ENCODE data around the gene HSD17B11.
"Not testable (repeated sequence)": the region's sequence is repeated elsewhere in the genome, so short reads cannot be mapped to it uniquely, and the experiment has no call there.

The HSD17B11 gene

DNA sequence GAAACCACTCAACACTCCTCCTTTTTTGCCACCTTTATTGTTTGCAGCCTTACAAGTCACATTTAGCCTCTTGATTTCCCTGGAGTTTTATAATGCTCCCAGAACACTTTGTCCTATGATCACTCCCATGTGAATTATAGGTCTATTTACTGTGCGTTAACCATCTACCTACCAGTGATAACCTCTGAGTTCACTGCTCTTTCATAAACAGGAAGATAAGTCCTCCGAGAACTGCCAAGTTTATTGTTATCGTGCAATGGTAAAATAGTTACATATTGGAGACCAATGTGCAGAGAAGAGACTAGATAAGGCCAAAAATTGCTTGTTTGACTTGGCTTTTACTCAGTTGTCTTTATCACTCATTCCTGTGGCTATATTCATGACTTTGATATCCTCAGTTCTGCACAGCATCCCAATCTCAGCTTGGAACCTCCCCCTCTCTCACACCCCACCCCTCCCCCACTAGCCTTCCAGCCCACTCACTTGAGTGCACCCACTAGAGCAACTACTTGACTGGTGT, 18.5 kb upstream of the HSD17B11 start:
- H3K4me1 ChIP-seq, result no peaks in the 10 kb centered on the region; the same call in 1 of the 2 replicates

DNA sequence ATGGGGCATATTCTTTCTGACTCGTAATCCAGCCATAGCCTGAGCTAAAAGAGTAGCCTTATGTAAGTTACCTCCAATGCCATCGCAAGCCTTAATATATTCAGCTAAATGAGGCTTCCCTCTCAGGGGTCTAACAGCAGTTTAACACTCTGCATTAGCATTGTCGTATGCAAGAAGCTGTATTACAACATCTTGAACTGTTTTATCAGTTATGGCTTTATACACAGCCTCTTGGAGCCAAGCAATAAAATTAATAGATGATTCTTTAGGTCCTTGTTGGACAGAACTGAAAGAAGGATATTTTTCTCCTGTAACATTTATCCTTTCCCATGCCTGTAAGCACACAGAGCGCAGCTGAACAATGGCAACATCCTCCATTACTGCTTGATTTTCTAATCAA, 15.9 kb upstream of the HSD17B11 start:
- DNase-seq; H3K36me3 ChIP-seq; H3K4me1 ChIP-seq; H3K27me3 ChIP-seq; H3K9me3 ChIP-seq; H3K4me3 ChIP-seq (ENCODE audit: low read depth, low read length): not testable (repeated sequence)

More for the DNA sequence above, 18.5 kb upstream of the HSD17B11 start:
- H3K27me3 ChIP-seq, result no peaks in the 10 kb centered on the region
- no peak for DNase-seq
- no peaks in the 10 kb centered on the region for H3K36me3 ChIP-seq
- H3K4me3 ChIP-seq (ENCODE audit: low read depth, low read length), result no peak overlapping the region
- TF ChIP-seq, protein P1, sequence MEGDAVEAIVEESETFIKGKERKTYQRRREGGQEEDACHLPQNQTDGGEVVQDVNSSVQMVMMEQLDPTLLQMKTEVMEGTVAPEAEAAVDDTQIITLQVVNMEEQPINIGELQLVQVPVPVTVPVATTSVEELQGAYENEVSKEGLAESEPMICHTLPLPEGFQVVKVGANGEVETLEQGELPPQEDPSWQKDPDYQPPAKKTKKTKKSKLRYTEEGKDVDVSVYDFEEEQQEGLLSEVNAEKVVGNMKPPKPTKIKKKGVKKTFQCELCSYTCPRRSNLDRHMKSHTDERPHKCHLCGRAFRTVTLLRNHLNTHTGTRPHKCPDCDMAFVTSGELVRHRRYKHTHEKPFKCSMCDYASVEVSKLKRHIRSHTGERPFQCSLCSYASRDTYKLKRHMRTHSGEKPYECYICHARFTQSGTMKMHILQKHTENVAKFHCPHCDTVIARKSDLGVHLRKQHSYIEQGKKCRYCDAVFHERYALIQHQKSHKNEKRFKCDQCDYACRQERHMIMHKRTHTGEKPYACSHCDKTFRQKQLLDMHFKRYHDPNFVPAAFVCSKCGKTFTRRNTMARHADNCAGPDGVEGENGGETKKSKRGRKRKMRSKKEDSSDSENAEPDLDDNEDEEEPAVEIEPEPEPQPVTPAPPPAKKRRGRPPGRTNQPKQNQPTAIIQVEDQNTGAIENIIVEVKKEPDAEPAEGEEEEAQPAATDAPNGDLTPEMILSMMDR (IDR thresholded peaks at IDR 0.05; ENCODE audit: low read depth, low read length), result no peak
- no peaks in the 10 kb centered on the region for H3K9me3 ChIP-seq

DNA sequence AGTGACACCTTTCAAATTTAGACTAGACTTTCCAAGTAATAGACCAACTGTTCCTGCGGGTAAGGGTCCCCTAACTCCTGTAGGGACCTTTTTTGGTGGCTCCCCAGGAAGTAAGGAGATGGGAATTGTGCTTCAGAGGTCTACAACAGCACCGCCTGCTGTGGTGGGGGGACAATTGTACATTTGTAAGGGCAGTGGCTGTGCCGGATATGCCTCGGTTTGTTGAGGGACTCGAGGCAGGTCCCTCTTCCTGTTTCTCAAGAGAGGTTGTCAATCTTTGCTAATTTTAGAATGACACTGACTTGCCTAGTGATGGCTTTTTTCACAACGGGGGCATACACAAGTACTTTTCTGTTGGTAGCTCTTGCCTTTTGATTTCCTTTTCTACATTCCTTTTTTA, 15.5 kb upstream of the HSD17B11 start:
- DNase-seq, result no peak
- H3K27me3 ChIP-seq, result no peaks in the 10 kb centered on the region
- H3K9me3 ChIP-seq, result no peaks in the 10 kb centered on the region
- TF ChIP-seq, protein P1 (IDR thresholded peaks at IDR 0.05; ENCODE audit: low read depth, low read length), result no peak
- no peaks in the 10 kb centered on the region for H3K36me3 ChIP-seq
- H3K4me3 ChIP-seq (ENCODE audit: low read depth, low read length), result no peak overlapping the region
- H3K4me1 ChIP-seq, result no peaks in the 10 kb centered on the region; the same call in 1 of the 2 replicates

DNA sequence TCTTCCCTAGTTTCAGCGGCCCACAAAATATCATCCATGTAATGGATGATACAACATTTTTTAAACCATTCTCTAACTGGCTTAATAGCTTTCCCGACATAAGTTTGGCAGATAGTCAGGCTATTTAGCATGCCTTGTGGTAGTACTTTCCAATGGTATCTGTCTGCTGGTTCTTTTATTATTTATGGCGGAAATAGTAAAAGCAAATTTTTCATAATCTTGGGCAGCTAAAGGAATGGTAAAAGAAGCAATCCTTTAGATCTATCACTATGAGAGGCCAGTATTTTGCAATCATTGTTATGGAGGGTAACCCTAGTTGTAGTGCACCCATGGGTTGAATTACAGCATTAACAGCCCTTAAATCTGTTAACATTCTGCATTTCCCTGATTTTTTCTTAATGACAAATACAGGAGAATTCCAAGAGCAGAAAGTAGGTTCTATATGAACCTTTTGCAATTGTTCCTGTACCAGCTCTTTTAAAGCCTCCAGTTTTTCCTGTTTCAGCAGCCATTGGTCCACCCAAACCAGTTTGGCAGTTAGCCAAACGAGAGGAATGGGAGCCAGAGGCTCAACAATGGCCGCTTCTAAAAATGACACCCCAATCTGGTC, 14.3 kb upstream of the HSD17B11 start:
- Histone ChIP-seq H3K4me1 (no peaks in the 10 kb centered on the region; the same call in 1 of the 2 replicates), H3K27me3 (no peaks in the 10 kb centered on the region)
- TF ChIP-seq, protein P1 (IDR thresholded peaks at IDR 0.05; ENCODE audit: low read depth, low read length), result no peak

DNA sequence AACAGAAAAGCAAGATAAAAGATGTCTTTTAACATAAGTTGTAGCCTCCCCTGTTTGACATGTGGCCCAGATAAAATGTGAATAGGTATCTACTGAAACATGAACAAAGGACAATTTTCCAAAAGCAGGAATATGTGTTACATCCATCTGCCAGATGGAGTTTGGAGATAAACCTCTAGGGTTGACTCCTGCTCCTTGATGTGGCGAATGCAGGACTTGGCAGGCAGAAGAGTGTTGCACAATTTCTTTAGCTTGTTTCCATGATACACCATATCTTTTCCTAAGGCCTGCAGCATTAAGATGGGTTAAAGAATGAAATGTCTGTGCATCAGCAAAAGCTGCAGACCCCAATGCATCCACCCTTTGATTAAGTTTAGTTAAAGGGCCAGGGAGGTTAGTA, 12.7 kb upstream of the HSD17B11 start:
- H3K36me3 ChIP-seq; H3K9me3 ChIP-seq; DNase-seq; H3K4me1 ChIP-seq; H3K4me3 ChIP-seq (ENCODE audit: low read depth, low read length); H3K27me3 ChIP-seq: not testable (repeated sequence)

More for the DNA sequence above, 14.3 kb upstream of the HSD17B11 start:
- H3K4me3 ChIP-seq (ENCODE audit: low read depth, low read length), result no peak overlapping the region
- no peaks in the 10 kb centered on the region for H3K9me3 ChIP-seq
- H3K36me3 ChIP-seq, result no peaks in the 10 kb centered on the region
- DNase-seq, result no peak

DNA sequence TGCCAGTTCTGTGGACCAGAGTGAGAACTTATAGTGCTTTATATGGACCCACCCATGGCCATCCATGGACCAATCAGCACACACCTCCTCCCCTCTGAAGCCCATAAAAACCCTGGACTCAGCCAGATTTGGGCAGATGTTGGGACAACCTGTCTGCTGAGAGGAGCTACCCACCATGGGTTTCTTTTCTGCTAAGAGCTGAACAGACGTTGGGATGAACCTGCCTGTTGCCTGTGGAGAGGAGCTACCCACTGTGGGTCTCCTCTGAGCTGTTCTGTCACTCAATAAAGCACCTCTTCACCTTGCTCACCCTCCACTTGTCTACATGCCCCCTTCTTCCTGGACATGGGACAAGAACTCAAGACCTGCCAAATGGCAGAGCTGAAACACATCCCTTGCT, 9.0 kb upstream of the HSD17B11 start:
- Histone ChIP-seq H3K27me3 (no peaks in the 10 kb centered on the region), H3K9me3 (no peaks in the 10 kb centered on the region), H3K36me3 (no peaks in the 10 kb centered on the region), H3K4me3 (ENCODE audit: low read depth, low read length) (no peak overlapping the region), H3K4me1 (no peaks in the 10 kb centered on the region)
- TF ChIP-seq, protein P1 (IDR thresholded peaks at IDR 0.05; ENCODE audit: low read depth, low read length), result no peak
- DNase-seq, result no peak

DNA sequence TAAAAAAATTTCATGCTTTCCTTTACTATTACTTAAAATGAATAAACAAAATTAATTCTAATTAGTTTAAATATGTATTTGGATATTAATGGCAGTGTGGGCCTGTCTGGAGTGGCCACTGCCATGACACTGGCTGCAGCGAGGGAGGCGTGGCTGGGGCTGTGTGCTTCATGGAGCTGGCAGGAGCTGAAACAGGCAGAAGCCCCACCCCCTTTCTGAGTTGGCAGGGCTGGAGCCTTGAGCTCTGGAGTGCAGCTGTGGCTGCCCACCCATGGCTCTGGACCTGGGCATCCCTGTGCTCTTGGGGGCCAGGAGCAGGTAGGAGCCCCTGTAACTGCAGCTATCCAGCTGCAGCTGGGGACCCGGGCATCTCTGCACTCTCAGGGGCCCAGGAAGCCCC, 8.2 kb upstream of the HSD17B11 start:
- Histone ChIP-seq H3K4me3 (ENCODE audit: low read depth, low read length) (no peak overlapping the region), H3K9me3 (no peaks in the 10 kb centered on the region), H3K27me3 (no peaks in the 10 kb centered on the region), H3K4me1 (no peaks in the 10 kb centered on the region), H3K36me3 (no peaks in the 10 kb centered on the region)
- TF ChIP-seq, protein P1 (IDR thresholded peaks at IDR 0.05; ENCODE audit: low read depth, low read length), result no peak
- peak; percentile 71 for DNase-seq

DNA sequence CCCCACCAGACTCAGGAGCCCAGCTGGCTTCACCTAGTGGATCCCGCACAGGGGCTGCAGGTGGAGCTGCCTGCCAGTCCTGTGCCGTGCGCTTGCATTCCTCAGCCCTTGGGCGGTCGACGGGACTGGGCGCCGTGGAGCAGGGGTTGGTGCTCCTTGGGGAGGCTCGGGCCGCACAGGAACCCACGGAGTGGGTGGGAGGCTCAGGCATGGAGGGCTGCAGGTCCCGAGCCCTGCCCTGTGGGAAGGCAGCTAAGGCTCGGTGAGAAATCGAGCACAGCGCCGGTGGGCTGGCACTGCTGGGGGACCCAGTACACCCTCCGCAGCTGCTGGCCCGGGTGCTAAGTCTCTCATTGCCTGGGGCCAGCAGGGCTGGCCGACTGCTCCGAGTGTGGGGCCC, 4.9 kb upstream of the HSD17B11 start:
- not testable (repeated sequence) for H3K4me3 ChIP-seq (ENCODE audit: low read depth, low read length); H3K4me1 ChIP-seq; H3K27me3 ChIP-seq; H3K36me3 ChIP-seq; DNase-seq; H3K9me3 ChIP-seq

DNA sequence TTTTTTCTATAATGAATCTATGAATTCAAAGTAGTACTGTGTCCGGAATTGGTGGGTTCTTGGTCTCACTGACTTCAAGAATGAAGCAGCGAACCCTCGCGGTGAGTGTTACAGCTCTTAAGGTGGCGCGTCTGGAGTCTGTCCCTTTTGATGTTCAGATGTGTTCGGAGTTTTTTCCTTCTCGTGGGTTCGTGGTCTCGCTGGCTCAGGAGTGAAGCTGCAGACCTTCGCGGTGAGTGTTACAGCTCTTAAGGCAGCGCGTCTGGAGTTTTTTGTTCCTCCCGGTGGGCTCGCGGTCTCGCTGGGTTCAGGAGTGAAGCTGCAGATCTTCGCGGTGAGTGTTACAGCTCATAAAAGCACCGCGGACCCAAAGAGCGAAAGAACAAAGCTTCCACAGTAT, 4.1 kb upstream of the HSD17B11 start:
- not testable (repeated sequence) for H3K36me3 ChIP-seq; DNase-seq; H3K9me3 ChIP-seq; H3K4me3 ChIP-seq (ENCODE audit: low read depth, low read length); H3K4me1 ChIP-seq; H3K27me3 ChIP-seq
